Activated CD8-positive, alpha-beta memory T cell treated with anti-CD3 and anti-CD28 coated beads for 48 hours (primary cell): ENCODE measurements around the gene ZKSCAN5.

Source experiments
- DNase-seq, 3 experiments: peaks; one replicate each; pipeline ENCODE4 v3.0.0-alpha.2; 2020; ENCODE audit warnings: low read depth in 2 of 3, low spot score in 2 of 3

The ZKSCAN5 gene

GRCh38 chr7:99504603-99505323, at the start of gene ZKSCAN5:
ZKSCAN5 (plus strand) TSS chr7:99504662; CDS start chr7:99506045, 1,383 bp downstream.
- DNase-seq = peak; percentile 90 to 98 (median 91)

GRCh38 chr7:99455874-99456273, 48.6 kb upstream of the ZKSCAN5 start:
- no peak for DNase-seq

- DNase-seq = no peak
Observed at GRCh38 chr7:99456288-99456687, 48.2 kb upstream of the ZKSCAN5 start.

- DNase-seq = no peak
Observed at GRCh38 chr7:99457050-99457649, 47.3 kb upstream of the ZKSCAN5 start.

- no peak for DNase-seq
Observed at GRCh38 chr7:99457650-99458493, 46.6 kb upstream of the ZKSCAN5 start.

GRCh38 chr7:99459087-99459486, 45.4 kb upstream of the ZKSCAN5 start:
- DNase-seq = no peak

- DNase-seq = no peak
Observed at GRCh38 chr7:99460651-99461050, 43.8 kb upstream of the ZKSCAN5 start.

- DNase-seq = no peak
Observed at GRCh38 chr7:99461221-99461620, 43.2 kb upstream of the ZKSCAN5 start.

GRCh38 chr7:99465421-99465768, 39.1 kb upstream of the ZKSCAN5 start:
- DNase-seq = no peak

- DNase-seq = no peak
Observed at GRCh38 chr7:99468336-99468918, 36.0 kb upstream of the ZKSCAN5 start.

GRCh38 chr7:99469381-99470065, 34.9 kb upstream of the ZKSCAN5 start:
- DNase-seq = no peak

- DNase-seq = peak; percentile 80 to 95 (median 94)
Observed at GRCh38 chr7:99472561-99473314, 31.7 kb upstream of the ZKSCAN5 start, which contains the start of gene ZNF789. ZNF789 (plus strand) TSS chr7:99472890; CDS start chr7:99476457, 3,567 bp downstream.

- no peak for DNase-seq
Observed at GRCh38 chr7:99473315-99473596, 31.2 kb upstream of the ZKSCAN5 start.

GRCh38 chr7:99476107-99476506, 28.4 kb upstream of the ZKSCAN5 start:
- DNase-seq = no peak

GRCh38 chr7:99478464-99479440, 25.7 kb upstream of the ZKSCAN5 start:
- DNase-seq = no peak

- no peak for DNase-seq
Observed at GRCh38 chr7:99485094-99485493, 19.4 kb upstream of the ZKSCAN5 start.

- DNase-seq = no peak
Observed at GRCh38 chr7:99489235-99489634, 15.2 kb upstream of the ZKSCAN5 start.

- no peak for DNase-seq
Observed at GRCh38 chr7:99490878-99491277, 13.6 kb upstream of the ZKSCAN5 start.

GRCh38 chr7:99493823-99494222, 10.6 kb upstream of the ZKSCAN5 start:
- no peak for DNase-seq
